ENCODE results near the gene AUTS2. TPM values are rescaled to one million over a fixed set of nuclear protein-coding genes. Genes with fewer than 3 reads are reported as not detected.

AUTS2 gene
- total RNA-seq, 1 experiment from 2014 or later, result 50.0 TPM

- TF ChIP-seq SMAD4 (CRISPR knock-in tag; IDR thresholded peaks at IDR 0.05), result no peak
- no peak for TF ChIP-seq USF1 (CRISPR knock-in tag; IDR thresholded peaks at IDR 0.05)
- TF ChIP-seq AR (CRISPR knock-in tag; IDR thresholded peaks at IDR 0.05), result no peak
- Mint-ChIP-seq H3K27me3 (ENCODE audit: low read depth) (no peaks in the 10 kb centered on the region; the same call in 1 of the 2 replicates), H3K36me3 (no peaks in the 10 kb centered on the region), H3K9me3 (no peaks in the 10 kb centered on the region), H3K27ac (no peak overlapping the region), H3K4me3 (no peak overlapping the region), H3K4me1 (no peaks in the 10 kb centered on the region)
- DNase-seq (ENCODE audit: low spot score), result no peak
- POLR2A ChIA-PET, result no interaction called here
- CTCF ChIA-PET, result no interaction called here
- ATAC-seq, result no peak
Measured at GRCh38 chr7:69883399-69883891, 285.2 kb downstream of the AUTS2 start.

- no peaks in the 10 kb centered on the region; the same call in 1 of the 2 replicates for H3K27me3 Mint-ChIP-seq (ENCODE audit: low read depth)
- DNase-seq (ENCODE audit: low spot score) (no peak), ATAC-seq (no peak)
- POLR2A ChIA-PET, result no interaction called here
- H3K36me3 Mint-ChIP-seq, result no peaks in the 10 kb centered on the region
- no peak overlapping the region for H3K4me3 Mint-ChIP-seq
- no peak for TF ChIP-seq ARID4B (CRISPR knock-in tag; IDR thresholded peaks at IDR 0.05; ENCODE audit: borderline replicate concordance)
- no peak for TF ChIP-seq TEAD4 (CRISPR knock-in tag; IDR thresholded peaks at IDR 0.05)
- no peaks in the 10 kb centered on the region for H3K9me3 Mint-ChIP-seq
- H3K27ac Mint-ChIP-seq, result no peak overlapping the region
- H3K4me1 Mint-ChIP-seq, result no peaks in the 10 kb centered on the region
- CTCF ChIA-PET, result interaction anchor here (0.9 kb wide), 1 partner anchor 162 kb away, joined by 3 read pairs; no protein-coding TSS in a partner anchor
Measured at GRCh38 chr7:69885431-69885830, 287.2 kb downstream of the AUTS2 start.

GRCh38 chr7:69889338-69889975 lies 291.2 kb downstream of the AUTS2 start:
- TF ChIP-seq NFATC4 (CRISPR knock-in tag; IDR thresholded peaks at IDR 0.05) (no peak), EMX1 (CRISPR knock-in tag; IDR thresholded peaks at IDR 0.05) (no peak), FOXP1 (CRISPR knock-in tag; IDR thresholded peaks at IDR 0.05; ENCODE audit: borderline replicate concordance) (no peak)
- ChIA-PET POLR2A (no interaction called here), CTCF (no interaction called here)
- H3K36me3 Mint-ChIP-seq, result no peaks in the 10 kb centered on the region
- no peaks in the 10 kb centered on the region for H3K27me3 Mint-ChIP-seq (ENCODE audit: low read depth)
- H3K27ac Mint-ChIP-seq, result no peak overlapping the region
- no peaks in the 10 kb centered on the region for H3K9me3 Mint-ChIP-seq
- DNase-seq (ENCODE audit: low spot score) (no peak), ATAC-seq (no peak)
- H3K4me1 Mint-ChIP-seq, result peaks cover 7% of the 10 kb centered on the region
- no peak overlapping the region for H3K4me3 Mint-ChIP-seq

- DNase-seq (ENCODE audit: low spot score) (no peak), ATAC-seq (no peak)
- ChIA-PET POLR2A (no interaction called here), CTCF (no interaction called here)
- Mint-ChIP-seq H3K9me3 (no peaks in the 10 kb centered on the region), H3K4me3 (no peak overlapping the region), H3K27me3 (ENCODE audit: low read depth) (no peaks in the 10 kb centered on the region), H3K27ac (no peak overlapping the region), H3K36me3 (no peaks in the 10 kb centered on the region), H3K4me1 (peaks cover 7% of the 10 kb centered on the region)
- TF ChIP-seq HMGXB4 (CRISPR knock-in tag; IDR thresholded peaks at IDR 0.05) (no peak), ZNF232 (CRISPR knock-in tag; IDR thresholded peaks at IDR 0.05) (no peak), NR3C1 (CRISPR knock-in tag; conservative IDR thresholded peaks at IDR 0.05; ENCODE audit: low read depth) (no peak), GTF2I (CRISPR knock-in tag; conservative IDR thresholded peaks at IDR 0.05) (no peak), ATF2 (CRISPR knock-in tag; IDR thresholded peaks at IDR 0.05; ENCODE audit: borderline replicate concordance, low read depth) (no peak), FOXP4 (CRISPR knock-in tag; IDR thresholded peaks at IDR 0.05) (no peak)
Measured at GRCh38 chr7:69889976-69890351, 291.7 kb downstream of the AUTS2 start.
